ENCODE measurements around the gene DDOST. TPM values are rescaled to one million over a fixed set of nuclear protein-coding genes. Genes with fewer than 3 reads are reported as not detected.
"Not testable (repeated sequence)": the region's sequence is repeated elsewhere in the genome, so short reads cannot be mapped to it uniquely, and the experiment has no call there.

DDOST gene
- total RNA-seq, 2 donors from 2014 or later, result 252 to 280 TPM

- H3K9me3 Mint-ChIP-seq, result no peaks in the 10 kb centered on the region
- H3K4me1 ChIP-seq (ENCODE audit: control insufficient read depth, insufficient read depth, low read length), result no peaks in the 10 kb centered on the region
- H3K27me3 Mint-ChIP-seq (ENCODE audit: insufficient read depth), result no peaks in the 10 kb centered on the region
- peaks cover 10% of the 10 kb centered on the region for H3K36me3 Mint-ChIP-seq (ENCODE audit: low read depth)
- no peak for DNase-seq
- no peak overlapping the region for H3K4me3 Mint-ChIP-seq
- peaks cover 3% of the 10 kb centered on the region for H3K4me1 Mint-ChIP-seq
- no peak overlapping the region for H3K9ac ChIP-seq (ENCODE audit: extremely low read depth, low read length, poor library complexity, severe bottlenecking)
- TF ChIP-seq CTCF (conservative IDR thresholded peaks at IDR 0.05), result no peak
- WGBS, 2 experiments (ENCODE audit: insufficient coverage in 1 of 2, insufficient read length in 1 of 2), result 95 to 100% methylated on average over 1 to 5 of the region's 5 CpGs
- no peak overlapping the region for H3K4me3 ChIP-seq (ENCODE audit: low read length)
- no peaks in the 10 kb centered on the region for H3K27me3 ChIP-seq (ENCODE audit: control insufficient read depth, insufficient read depth, low read length, poor library complexity, severe bottlenecking)
- no peak overlapping the region for H3K27ac ChIP-seq (ENCODE audit: low read depth, low read length)
- H3K36me3 ChIP-seq (ENCODE audit: control insufficient read depth, insufficient read depth, low read length), result peaks cover 3% of the 10 kb centered on the region
- H3K9me3 ChIP-seq (ENCODE audit: control insufficient read depth, low read length), result no peaks in the 10 kb centered on the region
- H3K27ac Mint-ChIP-seq, result no peak overlapping the region
Observed at GRCh38 chr1:20680269-20680668, 19.1 kb upstream of the DDOST start.

GRCh38 chr1:20678599-20678998, 17.4 kb upstream of the DDOST start:
- Histone ChIP-seq H3K4me1 (ENCODE audit: control insufficient read depth, insufficient read depth, low read length) (no peaks in the 10 kb centered on the region), H3K9ac (ENCODE audit: extremely low read depth, low read length, poor library complexity, severe bottlenecking) (no peak overlapping the region), H3K36me3 (ENCODE audit: control insufficient read depth, insufficient read depth, low read length) (peaks cover 3% of the 10 kb centered on the region), H3K27ac (ENCODE audit: low read depth, low read length) (no peak overlapping the region), H3K9me3 (ENCODE audit: control insufficient read depth, low read length) (no peaks in the 10 kb centered on the region), H3K4me3 (ENCODE audit: low read length) (no peak overlapping the region), H3K27me3 (ENCODE audit: control insufficient read depth, insufficient read depth, low read length, poor library complexity, severe bottlenecking) (no peaks in the 10 kb centered on the region)
- no peak overlapping the region for H3K4me3 Mint-ChIP-seq
- H3K9me3 Mint-ChIP-seq, result no peaks in the 10 kb centered on the region
- H3K27ac Mint-ChIP-seq, result no peak overlapping the region
- no peaks in the 10 kb centered on the region for H3K4me1 Mint-ChIP-seq
- peaks cover 10% of the 10 kb centered on the region for H3K36me3 Mint-ChIP-seq (ENCODE audit: low read depth)
- TF ChIP-seq CTCF (conservative IDR thresholded peaks at IDR 0.05), result no peak
- WGBS, 2 experiments (ENCODE audit: insufficient coverage in 1 of 2, insufficient read length in 1 of 2), result 85 to 87% methylated on average over 5 to 6 of the region's 6 CpGs
- no peaks in the 10 kb centered on the region for H3K27me3 Mint-ChIP-seq (ENCODE audit: insufficient read depth)
- no peak for DNase-seq

GRCh38 chr1:20673626-20674025, 12.5 kb upstream of the DDOST start:
- peaks cover 10% of the 10 kb centered on the region for H3K36me3 Mint-ChIP-seq (ENCODE audit: low read depth)
- not testable (repeated sequence) for H3K27ac Mint-ChIP-seq; H3K9ac ChIP-seq (ENCODE audit: extremely low read depth, low read length, poor library complexity, severe bottlenecking); DNase-seq; H3K36me3 ChIP-seq (ENCODE audit: control insufficient read depth, insufficient read depth, low read length); H3K27me3 Mint-ChIP-seq (ENCODE audit: insufficient read depth); H3K4me1 ChIP-seq (ENCODE audit: control insufficient read depth, insufficient read depth, low read length); H3K9me3 ChIP-seq (ENCODE audit: control insufficient read depth, low read length); H3K27ac ChIP-seq (ENCODE audit: low read depth, low read length); H3K4me3 ChIP-seq (ENCODE audit: low read length); H3K9me3 Mint-ChIP-seq; H3K27me3 ChIP-seq (ENCODE audit: control insufficient read depth, insufficient read depth, low read length, poor library complexity, severe bottlenecking); H3K4me3 Mint-ChIP-seq; H3K4me1 Mint-ChIP-seq
- 94 to 98% methylated on average over 5 to 11 of the region's 11 CpGs for WGBS, 2 experiments (ENCODE audit: insufficient coverage in 1 of 2, insufficient read length in 1 of 2)

GRCh38 chr1:20672265-20672632, 11.1 kb upstream of the DDOST start:
- no peak overlapping the region for H3K9ac ChIP-seq (ENCODE audit: extremely low read depth, low read length, poor library complexity, severe bottlenecking)
- H3K27ac ChIP-seq (ENCODE audit: low read depth, low read length), result no peak overlapping the region
- no peak for TF ChIP-seq CTCF (conservative IDR thresholded peaks at IDR 0.05)
- Mint-ChIP-seq H3K27ac (no peak overlapping the region), H3K9me3 (no peaks in the 10 kb centered on the region), H3K4me1 (no peaks in the 10 kb centered on the region), H3K36me3 (ENCODE audit: low read depth) (peaks cover 1% of the 10 kb centered on the region), H3K4me3 (no peak overlapping the region), H3K27me3 (ENCODE audit: insufficient read depth) (no peaks in the 10 kb centered on the region)
- 90 to 91% methylated on average over 3 to 4 of the region's 4 CpGs for WGBS, 2 experiments (ENCODE audit: insufficient coverage in 1 of 2, insufficient read length in 1 of 2)
- no peaks in the 10 kb centered on the region for H3K9me3 ChIP-seq (ENCODE audit: control insufficient read depth, low read length)
- H3K4me3 ChIP-seq (ENCODE audit: low read length), result no peak overlapping the region
- H3K36me3 ChIP-seq (ENCODE audit: control insufficient read depth, insufficient read depth, low read length), result peaks cover 3% of the 10 kb centered on the region
- H3K4me1 ChIP-seq (ENCODE audit: control insufficient read depth, insufficient read depth, low read length), result no peaks in the 10 kb centered on the region
- DNase-seq, result no peak
- H3K27me3 ChIP-seq (ENCODE audit: control insufficient read depth, insufficient read depth, low read length, poor library complexity, severe bottlenecking), result no peaks in the 10 kb centered on the region

Measured in endodermal cell (in vitro differentiated cells).